RWPE1 (cell line): ENCODE results near the gene SECTM1.
A peak's percentile ranks its signal among the peaks of the same experiment; 100 is the strongest.

Source experiments
- CTCF ChIA-PET: fragments of 350-600 bp; sonication (Branson Sonifier 250); formaldehyde crosslinking; extraction: SDS; loops from one replicate; lab custom pipeline; 2021; lab: Yijun Ruan, JAX
- POLR2A ChIA-PET: fragments of 400-600 bp; formaldehyde crosslinking; extraction: SDS; loops from one replicate; lab custom pipeline; 2020; ENCODE audit warnings: antibody characterized with exemption; ENCODE audit not compliant: low non-redundant PET; lab: Yijun Ruan, JAX
- DNase-seq: peaks from one replicate; pipeline ENCODE4 v3.0.0; 2012; ENCODE audit warnings: low spot score
- H3K27ac ChIP-seq: fragments of 450-650 bp; 2 replicates; pipeline ENCODE4 v1.5.1; 2017
- CTCF ChIP-seq: fragments of 450-650 bp; conservative IDR thresholded peaks from 2 replicates; pipeline ENCODE4 v1.5.1; 2017; ENCODE audit warnings: low read depth, mild to moderate bottlenecking

The SECTM1 gene

DNA sequence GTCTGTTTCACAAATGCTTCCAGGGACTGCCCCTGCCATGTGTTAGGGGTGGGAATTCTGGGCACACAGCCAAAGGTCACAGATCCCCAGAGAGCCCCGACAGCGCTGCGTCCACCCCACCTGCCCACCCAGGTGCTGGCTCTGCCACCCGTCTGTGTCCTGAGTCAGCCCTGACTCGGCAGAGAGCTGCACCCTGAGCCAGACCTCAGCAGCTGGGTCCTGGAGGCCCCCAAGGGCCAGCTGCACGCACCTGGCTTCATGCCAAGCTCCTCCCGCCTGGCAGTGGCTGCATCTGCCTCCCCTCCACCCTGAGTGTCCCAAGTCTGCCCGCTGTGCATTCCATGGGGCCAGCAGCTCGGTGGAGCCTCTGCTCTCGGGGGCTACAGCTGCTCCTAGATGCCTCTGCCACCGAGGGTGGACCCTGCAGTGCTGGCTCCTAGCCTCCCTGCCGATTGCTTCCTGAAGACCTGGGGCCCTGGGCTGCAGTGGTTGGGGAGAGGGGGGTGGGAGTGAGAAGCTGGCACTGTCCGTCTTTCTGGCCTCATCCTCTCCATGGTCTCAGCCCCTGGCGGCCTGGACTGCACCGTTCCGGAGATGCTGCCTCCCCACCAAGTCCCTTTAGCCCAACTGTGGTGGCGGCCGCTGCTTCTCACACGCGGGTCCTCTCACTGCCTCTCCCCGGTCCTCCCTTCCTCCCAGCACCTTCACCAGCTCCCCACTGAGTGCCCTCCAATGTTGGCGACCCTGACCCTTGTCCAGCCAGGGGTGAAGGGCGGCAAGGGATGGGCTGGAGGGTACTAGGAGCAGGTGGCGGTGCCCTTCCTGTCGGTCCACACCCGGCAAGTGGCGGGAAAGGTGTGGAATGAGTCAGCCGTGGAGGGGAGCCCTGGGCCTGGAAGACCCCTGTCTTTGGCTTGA, 3.0 kb downstream of the SECTM1 start:
- peak; percentile 71 for DNase-seq
- POLR2A ChIA-PET: no interaction called here
- peak overlapping the region; percentile 90 for H3K27ac ChIP-seq
- TF ChIP-seq CTCF: no peak
- CTCF ChIA-PET: interaction anchor here (0.6 to 1.1 kb wide), 2 partner anchors 32 to 38 kb away, joined by 3 to 5 read pairs; no protein-coding TSS in a partner anchor

DNA sequence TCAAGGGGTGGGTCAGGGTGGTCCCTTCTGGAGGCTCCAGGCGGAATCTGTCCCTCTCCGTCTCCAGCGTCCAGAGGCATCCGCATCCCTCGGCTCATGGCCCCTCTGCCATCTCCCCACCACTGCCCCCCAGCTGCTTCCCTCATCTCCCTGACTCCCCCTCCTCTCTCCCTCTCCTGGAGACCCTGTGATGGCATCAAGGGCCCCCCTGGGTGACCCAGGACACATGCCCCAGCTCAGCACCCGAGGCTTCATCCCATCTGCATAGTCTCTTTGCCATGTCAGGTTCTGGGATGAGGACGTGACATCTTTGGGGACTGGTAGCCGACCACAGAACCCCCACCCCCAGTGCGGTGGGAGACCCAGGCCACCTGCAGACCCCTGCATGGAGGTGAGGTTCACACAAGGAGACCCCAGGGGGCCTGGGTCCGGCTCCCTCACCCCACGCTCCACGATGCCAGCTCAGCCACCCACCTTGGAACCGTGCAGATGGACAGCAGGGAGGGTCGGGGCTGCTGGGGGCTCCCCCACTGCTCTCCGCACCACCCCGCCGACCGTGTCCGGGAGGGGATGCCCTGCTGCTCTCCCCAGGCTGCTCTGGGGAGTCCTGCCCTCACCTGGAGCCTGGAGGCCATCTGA, 3.8 kb downstream of the SECTM1 start:
- peak overlapping the region; percentile 90 for H3K27ac ChIP-seq
- DNase-seq: no peak
- CTCF ChIA-PET: interaction anchor here (0.6 to 1.1 kb wide), 2 partner anchors 31 to 39 kb away, joined by 3 to 5 read pairs; no protein-coding TSS in a partner anchor
- no peak for TF ChIP-seq CTCF
- POLR2A ChIA-PET: no interaction called here

DNA sequence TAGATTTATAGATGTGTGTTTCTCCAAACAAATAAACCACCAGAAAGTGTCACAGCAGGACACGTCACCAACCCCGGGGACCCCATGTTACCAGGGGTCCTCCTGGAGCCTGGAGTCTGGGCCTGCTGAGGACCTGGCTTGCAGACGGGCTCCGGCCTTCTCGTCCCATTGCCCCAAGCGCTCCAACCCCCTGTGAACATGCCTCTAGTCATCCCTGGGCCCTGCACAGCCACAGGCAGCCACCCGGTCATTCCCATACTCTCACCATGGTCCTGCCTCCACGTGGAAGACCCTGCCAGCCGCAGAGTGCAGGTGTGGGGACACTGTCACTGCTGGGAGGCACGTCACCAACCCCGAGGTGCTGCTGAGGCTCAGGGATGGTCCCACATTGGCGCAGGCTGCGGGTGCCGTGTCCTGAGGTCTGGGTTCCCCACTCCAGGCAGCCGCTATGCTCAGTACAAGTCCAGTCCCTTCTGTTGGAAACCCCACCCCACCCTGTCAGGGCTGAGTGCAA, 4.5 kb downstream of the SECTM1 start:
- POLR2A ChIA-PET: no interaction called here
- CTCF ChIA-PET: no interaction called here
- TF ChIP-seq CTCF: no peak
- DNase-seq: no peak
- H3K27ac ChIP-seq: peak overlapping the region; percentile 90

DNA sequence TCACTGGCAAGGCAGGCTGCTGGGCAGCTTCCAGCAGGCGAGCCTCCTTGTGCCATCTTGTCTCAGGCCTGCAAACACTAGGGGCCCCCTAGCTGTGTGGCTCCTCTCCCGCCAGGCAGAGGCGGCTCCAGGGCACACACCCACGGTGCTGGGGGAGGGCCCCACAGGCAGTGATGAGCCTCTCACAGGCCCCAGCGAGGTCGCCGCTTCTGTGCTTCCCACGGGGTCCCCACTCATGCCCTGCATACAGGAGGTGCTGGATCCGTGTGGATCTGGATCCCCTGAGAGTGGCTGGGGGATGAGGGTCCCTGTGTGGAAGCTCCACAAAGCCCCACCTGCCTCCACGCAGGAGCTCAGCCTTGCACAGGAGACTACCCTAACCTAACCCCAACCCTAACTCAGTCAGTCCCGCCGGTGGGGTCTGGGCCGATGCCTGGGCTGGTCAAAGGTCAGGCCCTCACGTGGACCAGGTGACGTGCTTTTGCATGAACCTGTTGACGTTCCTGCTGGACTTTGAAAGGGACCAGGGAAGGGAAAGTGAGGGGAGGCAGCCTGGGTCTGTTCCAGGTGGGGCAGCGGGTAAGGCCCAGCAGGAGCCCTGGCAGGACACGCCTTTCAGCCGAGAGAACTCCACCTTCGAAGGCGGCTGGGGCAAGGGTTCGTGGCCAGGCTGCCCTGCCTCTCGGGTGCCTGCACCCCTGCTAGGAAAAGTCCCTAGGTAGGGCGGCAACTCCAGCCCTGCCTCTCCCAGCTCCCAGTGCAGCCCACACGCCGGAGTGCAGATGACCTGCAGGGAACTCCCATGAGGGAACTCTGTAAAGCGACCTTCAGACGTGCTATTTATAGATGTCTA, 5.2 kb downstream of the SECTM1 start:
- peak overlapping the region; percentile 90 for H3K27ac ChIP-seq
- CTCF ChIA-PET: interaction anchor here (0.5 to 0.6 kb wide), 2 partner anchors 91 to 259 kb away, joined by 3 to 4 read pairs; no protein-coding TSS in a partner anchor
- no peak for DNase-seq
- POLR2A ChIA-PET: no interaction called here
- no peak for TF ChIP-seq CTCF

GRCh38 chr17:82327757-82328140, 5.8 kb downstream of the SECTM1 start:
- ChIA-PET POLR2A (no interaction called here), CTCF (interaction anchor here (0.5 to 0.6 kb wide), 2 partner anchors 90 to 259 kb away, joined by 3 to 4 read pairs; no protein-coding TSS in a partner anchor)
- no peak for DNase-seq
- H3K27ac ChIP-seq: peak overlapping the region; percentile 90
- TF ChIP-seq CTCF: no peak
